AG04449 (cell line): ENCODE results near the gene CAMK2A.
A peak's percentile ranks its signal among the peaks of the same experiment; 100 is the strongest.

Experiments
- CTCF ChIA-PET: fragments of 350-600 bp; formaldehyde crosslinking; extraction: SDS; loops from one replicate; lab custom pipeline; 2021; ENCODE audit warnings: antibody characterized with exemption; lab: Yijun Ruan, JAX
- POLR2A ChIA-PET: fragments of 400-600, 350-600 bp; formaldehyde crosslinking; extraction: SDS; loops from one replicate; lab custom pipeline; 2020; ENCODE audit warnings: antibody characterized with exemption, inconsistent platforms; lab: Yijun Ruan, JAX
- DNase-seq: peaks from one replicate; pipeline ENCODE4 v3.0.0-alpha.2; 2010; ENCODE audit warnings: low read depth, low spot score
- H3K4me3 ChIP-seq: 2 replicates; pipeline ENCODE4 v1.5.1; 2011; ENCODE audit warnings: low read depth, mild to moderate bottlenecking, control low read depth, low read length
- TF ChIP-seq, protein P1 (sequence below): IDR thresholded peaks from one replicate; pipeline ENCODE4 v1.5.1; 2011; ENCODE audit warnings: mild to moderate bottlenecking, moderate library complexity, low read length, control low read depth, inconsistent platforms; ENCODE audit not compliant: insufficient read depth; ENCODE audit errors: missing control alignments

CAMK2A gene

DNA sequence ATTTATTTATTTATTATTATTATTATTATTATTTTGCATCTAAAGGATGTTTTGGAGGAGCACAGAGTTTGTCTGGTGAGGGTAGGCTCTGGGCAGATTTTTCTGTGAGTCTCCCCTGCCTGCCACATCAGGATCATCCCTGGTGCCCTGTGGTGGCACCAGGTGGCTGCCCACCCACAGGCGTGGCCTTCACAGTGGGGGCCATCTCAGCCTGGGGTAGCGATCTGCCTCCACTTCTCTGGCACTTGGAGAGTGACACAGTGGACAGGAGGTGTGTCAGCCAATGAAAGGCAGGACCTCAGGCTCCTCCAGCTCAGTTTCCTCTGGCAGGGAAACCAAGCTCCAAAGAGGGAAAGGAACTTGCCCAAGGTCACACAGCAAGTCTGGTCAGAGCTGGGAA, 69.7 kb downstream of the CAMK2A start:
- POLR2A ChIA-PET: no interaction called here
- CTCF ChIA-PET: interaction anchor here (0.9 to 9.9 kb wide), 17 partner anchors 10 to 388 kb away, joined by 3 to 222 read pairs (median 6); partner anchors contain the start of genes HMGXB3 and TIGD6
- TF ChIP-seq, protein P1, sequence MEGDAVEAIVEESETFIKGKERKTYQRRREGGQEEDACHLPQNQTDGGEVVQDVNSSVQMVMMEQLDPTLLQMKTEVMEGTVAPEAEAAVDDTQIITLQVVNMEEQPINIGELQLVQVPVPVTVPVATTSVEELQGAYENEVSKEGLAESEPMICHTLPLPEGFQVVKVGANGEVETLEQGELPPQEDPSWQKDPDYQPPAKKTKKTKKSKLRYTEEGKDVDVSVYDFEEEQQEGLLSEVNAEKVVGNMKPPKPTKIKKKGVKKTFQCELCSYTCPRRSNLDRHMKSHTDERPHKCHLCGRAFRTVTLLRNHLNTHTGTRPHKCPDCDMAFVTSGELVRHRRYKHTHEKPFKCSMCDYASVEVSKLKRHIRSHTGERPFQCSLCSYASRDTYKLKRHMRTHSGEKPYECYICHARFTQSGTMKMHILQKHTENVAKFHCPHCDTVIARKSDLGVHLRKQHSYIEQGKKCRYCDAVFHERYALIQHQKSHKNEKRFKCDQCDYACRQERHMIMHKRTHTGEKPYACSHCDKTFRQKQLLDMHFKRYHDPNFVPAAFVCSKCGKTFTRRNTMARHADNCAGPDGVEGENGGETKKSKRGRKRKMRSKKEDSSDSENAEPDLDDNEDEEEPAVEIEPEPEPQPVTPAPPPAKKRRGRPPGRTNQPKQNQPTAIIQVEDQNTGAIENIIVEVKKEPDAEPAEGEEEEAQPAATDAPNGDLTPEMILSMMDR: no peak

DNA sequence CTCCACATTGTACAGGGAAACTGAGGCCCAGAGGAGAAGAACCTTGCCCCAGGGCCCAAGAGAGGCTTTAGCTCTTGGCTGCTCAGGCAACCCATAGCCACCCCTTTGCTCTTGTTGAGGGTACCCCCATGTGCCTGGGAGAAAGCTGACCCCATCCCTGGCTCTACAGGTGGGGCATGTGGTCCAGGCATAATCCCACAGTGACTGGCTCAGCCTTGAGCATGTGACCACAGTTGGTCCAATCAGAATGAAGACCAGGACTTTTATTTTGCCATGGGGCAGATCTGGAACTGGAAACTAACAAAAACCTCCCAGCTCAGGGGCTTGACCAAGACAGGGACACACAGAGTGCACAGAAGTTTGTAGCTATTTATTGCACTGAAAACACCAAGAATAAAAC, 70.4 kb downstream of the CAMK2A start:
- POLR2A ChIA-PET: no interaction called here
- TF ChIP-seq, protein P1: no peak
- no peak overlapping the region for H3K4me3 ChIP-seq
- DNase-seq: no peak
- CTCF ChIA-PET: interaction anchor here (0.9 to 9.9 kb wide), 33 partner anchors 8 to 582 kb away, joined by 3 to 222 read pairs (median 5); partner anchors contain the start of genes HMGXB3, SLC26A2, SLC6A7 and TIGD6

More for the DNA sequence above, 69.7 kb downstream of the CAMK2A start:
- H3K4me3 ChIP-seq: no peak overlapping the region
- DNase-seq: no peak

DNA sequence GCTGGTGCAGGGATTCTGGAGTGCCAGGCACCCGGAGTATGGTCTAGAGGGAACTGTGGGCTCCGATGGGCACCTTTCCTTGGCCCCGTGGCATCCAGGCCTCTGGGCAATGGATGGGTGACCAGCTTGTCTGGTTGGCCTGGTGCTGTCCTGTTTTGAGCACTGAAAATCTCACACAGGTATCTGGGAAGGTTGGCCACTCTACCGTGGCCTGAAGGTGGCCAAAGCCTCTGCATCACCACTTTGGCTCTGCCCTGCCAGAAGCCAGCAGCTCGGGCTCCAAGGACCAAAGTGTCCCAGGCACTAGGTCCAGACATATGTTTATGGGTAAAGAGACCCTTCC, 70.9 kb downstream of the CAMK2A start:
- TF ChIP-seq, protein P1: no peak
- ChIA-PET POLR2A (interaction anchor here (1.0 kb wide), 1 partner anchor 88 kb away, joined by 3 read pairs; no protein-coding TSS in a partner anchor), CTCF (interaction anchor here (0.6 to 9.9 kb wide), 41 partner anchors 8 to 582 kb away, joined by 3 to 222 read pairs (median 4); partner anchors contain the start of genes HMGXB3, SLC26A2, SLC6A7 and TIGD6)
- no peak for DNase-seq
- no peak overlapping the region for H3K4me3 ChIP-seq

DNA sequence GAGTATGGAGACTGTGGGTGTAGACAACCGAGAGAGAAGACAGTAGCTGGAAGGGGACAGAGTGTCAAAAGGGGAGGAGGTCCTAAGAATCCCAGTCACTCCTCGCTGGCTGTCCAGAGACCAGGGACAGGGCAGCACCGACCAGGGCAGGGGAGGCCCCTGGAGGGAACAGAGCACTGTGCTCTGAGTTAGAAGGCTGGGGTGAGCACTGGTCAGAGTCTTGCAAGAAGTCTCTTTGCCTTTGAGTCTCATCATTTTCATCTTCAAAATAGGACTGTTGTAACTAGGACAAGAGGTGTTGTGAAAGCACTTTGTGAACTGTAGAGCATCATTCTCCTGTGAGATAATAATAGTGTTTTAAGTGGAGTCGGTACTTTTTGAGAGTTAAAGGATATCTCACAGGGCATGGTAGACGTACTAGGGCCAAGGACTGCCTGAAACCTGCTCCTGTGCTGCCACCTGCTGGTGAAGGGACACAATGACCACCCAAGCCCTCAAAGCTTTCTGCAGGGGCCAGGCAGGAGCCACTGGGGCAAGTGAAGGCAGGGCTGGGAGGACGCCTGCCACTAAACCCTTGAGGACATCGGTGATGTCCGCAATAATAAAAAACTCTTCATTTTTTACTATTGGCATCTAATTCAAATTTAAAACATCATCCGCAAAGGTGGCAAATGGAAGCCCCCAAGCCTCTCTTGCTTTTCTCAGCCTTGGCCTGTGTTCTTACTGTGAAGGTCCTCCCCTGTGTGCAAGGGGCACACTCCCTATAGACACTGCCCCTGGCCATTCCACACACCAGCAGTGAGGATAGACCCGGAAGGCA, 71.5 kb downstream of the CAMK2A start:
- POLR2A ChIA-PET: interaction anchor here (1.0 kb wide), 1 partner anchor 88 kb away, joined by 3 read pairs; no protein-coding TSS in a partner anchor
- CTCF ChIA-PET: interaction anchor here (0.6 to 9.9 kb wide), 41 partner anchors 8 to 581 kb away, joined by 3 to 222 read pairs (median 4); partner anchors contain the start of genes HMGXB3, SLC26A2, SLC6A7 and TIGD6
- TF ChIP-seq, protein P1: peak; percentile 89
- DNase-seq: peak; percentile 37
- no peak overlapping the region for H3K4me3 ChIP-seq

DNA sequence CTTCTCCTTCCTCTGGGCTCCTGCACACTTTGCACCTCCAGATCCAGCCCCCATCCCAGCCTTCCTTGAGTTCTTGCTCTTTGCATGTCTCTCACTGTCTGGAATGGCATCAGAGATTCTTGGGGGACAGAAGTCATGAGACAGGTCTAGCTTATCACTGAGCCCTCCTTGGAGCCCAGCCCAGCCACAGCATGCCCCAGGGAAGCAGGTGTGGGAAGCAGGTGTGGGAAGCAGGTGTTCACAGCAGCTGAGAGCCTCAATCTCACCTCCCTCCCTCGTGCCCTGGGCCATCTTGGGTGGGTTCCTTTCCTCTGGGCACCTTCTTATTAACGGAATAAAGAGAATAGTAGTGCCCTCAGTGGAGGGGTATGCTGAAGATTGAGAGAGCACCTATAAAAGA, 72.5 kb downstream of the CAMK2A start:
- no peak for DNase-seq
- TF ChIP-seq, protein P1: no peak
- no peak overlapping the region for H3K4me3 ChIP-seq
- CTCF ChIA-PET: interaction anchor here (1.2 to 9.9 kb wide), 12 partner anchors 10 to 381 kb away, joined by 3 to 222 read pairs (median 14); no protein-coding TSS in a partner anchor
- POLR2A ChIA-PET: no interaction called here
